ENCODE measurements around the gene BSG. TPM values are rescaled to one million over a fixed set of nuclear protein-coding genes. Genes with fewer than 3 reads are reported as not detected.

Gene BSG
- polyA plus RNA-seq, 1 experiment = 404 TPM

DNA sequence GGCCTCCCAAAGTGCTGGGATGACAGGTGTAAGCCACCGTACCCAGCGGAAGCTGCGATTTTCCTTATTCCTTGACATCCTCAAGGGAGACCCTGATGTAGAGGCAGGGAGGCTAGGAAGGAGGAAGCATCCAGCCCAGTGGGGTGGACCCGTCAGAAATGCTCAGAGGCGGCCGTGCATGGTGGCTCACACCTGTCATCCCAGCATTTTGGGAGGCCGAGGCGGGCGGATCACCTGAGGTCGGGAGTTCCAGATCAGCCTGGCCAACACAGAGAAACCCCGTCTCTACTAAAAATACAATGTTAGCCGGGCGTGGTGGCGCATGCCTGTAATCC, 17.0 kb upstream of the BSG start:
- POLR2A ChIA-PET = interaction anchor here (1.0 kb wide), 1 partner anchor 17 kb away, joined by 5 read pairs; no protein-coding TSS in a partner anchor
- CTCF ChIA-PET = interaction anchor here (1.0 kb wide), 1 partner anchor 23 kb away, joined by 3 read pairs; no protein-coding TSS in a partner anchor

DNA sequence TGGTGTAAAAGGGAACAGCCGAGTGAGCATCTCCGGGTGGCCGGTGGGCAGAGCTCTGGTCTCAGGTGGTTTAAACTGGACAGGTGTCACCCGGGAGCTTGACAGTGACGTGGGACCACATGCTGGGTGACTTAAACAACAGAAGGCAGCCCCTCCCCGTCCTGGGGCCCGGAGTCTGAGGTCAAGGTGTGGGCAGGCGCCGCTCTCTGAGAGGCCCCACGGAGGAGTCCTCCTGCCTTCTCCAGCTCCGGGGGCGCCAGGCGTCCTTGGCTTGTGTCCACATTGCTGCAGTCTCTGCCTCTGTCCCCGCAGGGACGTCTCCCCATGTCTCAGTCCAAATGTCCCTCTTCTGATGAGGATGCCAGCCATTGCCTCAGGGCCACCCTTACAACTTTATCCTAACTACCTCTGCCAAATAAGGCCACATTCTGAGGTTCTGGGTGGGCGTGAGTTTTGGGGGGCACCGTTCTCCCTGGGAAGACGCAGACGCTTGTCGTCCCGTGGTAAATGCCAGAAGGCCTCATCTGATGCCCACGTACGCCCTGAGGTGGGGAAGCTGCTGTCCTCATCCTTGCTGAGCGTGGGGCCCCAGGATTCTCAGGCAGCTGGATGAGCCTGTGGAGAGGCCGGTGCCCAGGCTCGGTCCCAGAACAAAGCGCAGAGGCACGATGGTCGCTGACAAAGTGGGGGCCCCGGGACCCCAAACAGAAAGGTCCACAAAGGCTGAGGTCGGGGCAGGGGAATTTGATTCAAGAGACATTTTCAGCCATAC, 15.6 kb upstream of the BSG start:
- ChIA-PET CTCF (no interaction called here), POLR2A (interaction anchor here (0.7 kb wide), 1 partner anchor 26 kb away, joined by 4 read pairs; no protein-coding TSS in a partner anchor)
- H3K27ac ChIP-seq (ENCODE audit: low read depth, low read length) = no peak overlapping the region
- TF ChIP-seq, protein P1, sequence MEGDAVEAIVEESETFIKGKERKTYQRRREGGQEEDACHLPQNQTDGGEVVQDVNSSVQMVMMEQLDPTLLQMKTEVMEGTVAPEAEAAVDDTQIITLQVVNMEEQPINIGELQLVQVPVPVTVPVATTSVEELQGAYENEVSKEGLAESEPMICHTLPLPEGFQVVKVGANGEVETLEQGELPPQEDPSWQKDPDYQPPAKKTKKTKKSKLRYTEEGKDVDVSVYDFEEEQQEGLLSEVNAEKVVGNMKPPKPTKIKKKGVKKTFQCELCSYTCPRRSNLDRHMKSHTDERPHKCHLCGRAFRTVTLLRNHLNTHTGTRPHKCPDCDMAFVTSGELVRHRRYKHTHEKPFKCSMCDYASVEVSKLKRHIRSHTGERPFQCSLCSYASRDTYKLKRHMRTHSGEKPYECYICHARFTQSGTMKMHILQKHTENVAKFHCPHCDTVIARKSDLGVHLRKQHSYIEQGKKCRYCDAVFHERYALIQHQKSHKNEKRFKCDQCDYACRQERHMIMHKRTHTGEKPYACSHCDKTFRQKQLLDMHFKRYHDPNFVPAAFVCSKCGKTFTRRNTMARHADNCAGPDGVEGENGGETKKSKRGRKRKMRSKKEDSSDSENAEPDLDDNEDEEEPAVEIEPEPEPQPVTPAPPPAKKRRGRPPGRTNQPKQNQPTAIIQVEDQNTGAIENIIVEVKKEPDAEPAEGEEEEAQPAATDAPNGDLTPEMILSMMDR (IDR thresholded peaks at IDR 0.05; ENCODE audit: low read depth, low read length) = no peak
- H3K4me3 ChIP-seq (ENCODE audit: low read depth, low read length) = no peak overlapping the region
- peaks cover 4% of the 10 kb centered on the region; the same call in 1 of the 2 replicates for H3K9me3 ChIP-seq (ENCODE audit: control insufficient read depth, insufficient read depth, low read length)
- no peak for DNase-seq (ENCODE audit: low read depth, low spot score)
- no peaks in the 10 kb centered on the region for H3K27me3 ChIP-seq (ENCODE audit: control insufficient read depth, insufficient read depth, low read length)

More for the DNA sequence above, 17.0 kb upstream of the BSG start:
- TF ChIP-seq, protein P1 (IDR thresholded peaks at IDR 0.05; ENCODE audit: low read depth, low read length) = no peak
- no peaks in the 10 kb centered on the region; the same call in 1 of the 2 replicates for H3K9me3 ChIP-seq (ENCODE audit: control insufficient read depth, insufficient read depth, low read length)
- no peaks in the 10 kb centered on the region for H3K27me3 ChIP-seq (ENCODE audit: control insufficient read depth, insufficient read depth, low read length)
- H3K27ac ChIP-seq (ENCODE audit: low read depth, low read length) = no peak overlapping the region
- H3K4me3 ChIP-seq (ENCODE audit: low read depth, low read length) = no peak overlapping the region
- no peak for DNase-seq (ENCODE audit: low read depth, low spot score)

DNA sequence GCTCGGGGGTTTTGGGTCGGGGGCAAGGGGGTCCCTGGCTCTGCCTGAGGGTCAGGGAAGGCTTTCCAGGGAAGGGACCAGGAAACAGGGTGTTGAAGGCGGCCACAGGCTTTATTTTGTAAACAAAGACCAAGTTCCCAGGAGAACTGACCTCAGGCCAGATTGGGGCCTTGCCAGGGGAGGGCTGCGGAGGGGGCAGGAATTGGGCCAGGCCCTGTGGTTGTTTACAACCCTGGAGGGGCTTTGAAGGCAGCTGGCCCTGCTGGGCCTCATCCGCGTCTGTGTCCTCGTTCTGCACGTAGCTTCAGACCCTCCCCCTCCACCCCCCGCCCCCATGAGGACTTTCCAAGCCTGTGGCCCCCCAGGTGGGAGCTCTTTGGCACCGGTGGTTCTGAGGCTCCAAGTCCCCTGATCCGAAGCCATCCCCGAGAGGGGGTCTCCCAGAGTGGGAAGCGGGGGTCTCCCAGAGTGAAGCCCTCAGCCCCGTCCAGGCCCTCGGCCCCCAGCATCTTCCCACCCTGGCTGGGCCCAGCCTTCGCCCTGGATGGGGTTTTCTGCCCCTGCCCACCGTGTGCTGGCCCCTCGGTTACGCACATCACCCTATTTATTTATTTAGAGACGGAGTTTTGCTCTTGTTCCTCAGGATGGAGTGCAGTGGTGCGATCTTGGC, 13.5 kb upstream of the BSG start:
- ChIA-PET POLR2A (no interaction called here), CTCF (no interaction called here)
- Histone ChIP-seq H3K4me3 (ENCODE audit: low read depth, low read length) (no peak overlapping the region), H3K9me3 (ENCODE audit: control insufficient read depth, insufficient read depth, low read length) (peaks cover 4% of the 10 kb centered on the region; the same call in 1 of the 2 replicates), H3K27me3 (ENCODE audit: control insufficient read depth, insufficient read depth, low read length) (no peaks in the 10 kb centered on the region), H3K27ac (ENCODE audit: low read depth, low read length) (no peak overlapping the region)
- TF ChIP-seq, protein P1 (IDR thresholded peaks at IDR 0.05; ENCODE audit: low read depth, low read length) = no peak
- DNase-seq (ENCODE audit: low read depth, low spot score) = no peak

DNA sequence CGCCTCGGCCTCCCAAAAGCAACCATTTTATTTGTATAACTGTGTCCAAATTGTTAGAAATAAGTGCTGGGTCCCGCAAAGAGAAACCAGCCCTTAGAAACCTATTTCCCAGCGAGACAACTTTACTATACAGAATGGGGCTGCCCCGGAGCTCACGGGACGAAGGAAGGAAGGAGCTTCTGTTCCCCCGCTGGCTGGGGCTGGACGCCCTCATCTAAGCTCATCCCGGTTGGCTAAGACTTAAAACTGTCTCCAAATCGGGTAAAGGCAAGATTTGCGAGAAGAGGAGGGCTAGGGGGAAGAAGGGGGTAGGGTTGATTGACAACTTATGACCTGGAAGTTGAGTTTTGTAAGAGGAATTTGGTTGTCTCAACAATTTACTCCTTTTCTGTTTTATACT, 12.3 kb upstream of the BSG start:
- Histone ChIP-seq H3K9me3 (ENCODE audit: control insufficient read depth, insufficient read depth, low read length) (peaks cover 4% of the 10 kb centered on the region; the same call in 1 of the 2 replicates), H3K27me3 (ENCODE audit: control insufficient read depth, insufficient read depth, low read length) (no peaks in the 10 kb centered on the region), H3K27ac (ENCODE audit: low read depth, low read length) (no peak overlapping the region), H3K4me3 (ENCODE audit: low read depth, low read length) (no peak overlapping the region)
- TF ChIP-seq, protein P1 (IDR thresholded peaks at IDR 0.05; ENCODE audit: low read depth, low read length) = no peak
- POLR2A ChIA-PET = no interaction called here
- DNase-seq (ENCODE audit: low read depth, low spot score) = no peak
- CTCF ChIA-PET = no interaction called here

DNA sequence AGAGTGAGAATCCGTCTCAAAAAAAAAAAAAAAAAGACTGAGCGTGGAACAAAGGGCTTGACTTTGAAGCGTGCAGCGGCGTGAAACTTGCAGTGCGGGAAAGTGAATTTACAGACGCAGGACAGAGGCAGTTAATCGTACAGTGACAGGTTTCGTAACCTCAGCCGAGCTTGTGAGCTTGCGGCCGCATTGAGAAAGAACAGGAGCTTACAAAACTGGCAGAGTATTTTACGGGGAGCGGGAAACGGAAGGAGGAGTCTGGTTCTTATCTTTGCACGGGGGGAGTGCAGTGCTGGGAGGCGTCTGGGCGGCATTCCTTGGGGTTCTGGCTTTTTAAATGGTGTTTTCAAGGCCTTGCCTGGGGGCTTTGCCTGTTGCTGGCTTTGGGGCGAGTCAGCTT, 6.0 kb upstream of the BSG start:
- TF ChIP-seq, protein P1 (IDR thresholded peaks at IDR 0.05; ENCODE audit: low read depth, low read length) = no peak
- Histone ChIP-seq H3K27ac (ENCODE audit: low read depth, low read length) (no peak overlapping the region), H3K27me3 (ENCODE audit: control insufficient read depth, insufficient read depth, low read length) (no peaks in the 10 kb centered on the region), H3K9me3 (ENCODE audit: control insufficient read depth, insufficient read depth, low read length) (peaks cover 5% of the 10 kb centered on the region; the same call in 1 of the 2 replicates), H3K4me3 (ENCODE audit: low read depth, low read length) (no peak overlapping the region)
- no peak for DNase-seq (ENCODE audit: low read depth, low spot score)
- ChIA-PET CTCF (interaction anchor here (0.5 to 1.5 kb wide), 3 partner anchors 56 to 174 kb away, joined by 4 read pairs; no protein-coding TSS in a partner anchor), POLR2A (interaction anchor here (0.7 kb wide), 1 partner anchor 40 kb away, joined by 4 read pairs; no protein-coding TSS in a partner anchor)
